ENCODE data around the gene OR14A2.
"Not testable (repeated sequence)": the region's sequence is repeated elsewhere in the genome, so short reads cannot be mapped to it uniquely, and the experiment has no call there.

Gene OR14A2

DNA sequence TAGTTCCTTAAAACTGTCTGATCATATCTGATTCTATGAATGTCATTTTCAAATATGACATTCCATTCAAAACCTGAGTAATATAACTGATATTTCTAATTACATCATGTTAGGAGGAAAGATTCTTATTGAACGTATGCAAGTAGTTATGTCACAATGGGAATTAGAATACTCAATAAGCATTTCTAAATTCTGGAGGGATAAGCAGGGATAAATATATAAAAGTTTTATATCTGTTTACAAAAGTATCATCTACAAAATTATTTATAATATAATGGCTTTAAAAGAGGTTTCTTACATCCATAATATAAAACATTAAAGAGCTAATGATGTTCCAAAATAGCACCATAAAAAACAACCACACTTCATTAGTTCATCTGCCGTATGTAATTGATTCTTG is at the start of gene OR14A2:
Gene OR14A2 (minus strand): TSS at position 101 of the 400 bp plus-strand sequence.
- DNase-seq (ENCODE audit: low read depth, low spot score): no peak
- H3K9ac ChIP-seq (ENCODE audit: insufficient read length): no peak within 1 kb of the TSS
- TF ChIP-seq EZH2 (IDR thresholded peaks at IDR 0.05) (no peak), POLR2AphosphoS5 (IDR thresholded peaks at IDR 0.05; ENCODE audit: borderline replicate concordance, low read depth, low read length) (no peak), FOXP2 (optimal IDR thresholded peaks at IDR 0.05; ENCODE audit: control extremely low read depth, extremely low read length, insufficient read depth) (no peak)
- H3K27ac ChIP-seq: no peak within 1 kb of the TSS
- no peaks in the 10 kb centered on the region for H3K36me3 ChIP-seq (ENCODE audit: insufficient read depth, low read length)
- no peaks in the 10 kb centered on the region for H3K9me3 ChIP-seq (ENCODE audit: low read depth, low read length)
- H3K4me3 ChIP-seq: no peak within 1 kb of the TSS

DNA sequence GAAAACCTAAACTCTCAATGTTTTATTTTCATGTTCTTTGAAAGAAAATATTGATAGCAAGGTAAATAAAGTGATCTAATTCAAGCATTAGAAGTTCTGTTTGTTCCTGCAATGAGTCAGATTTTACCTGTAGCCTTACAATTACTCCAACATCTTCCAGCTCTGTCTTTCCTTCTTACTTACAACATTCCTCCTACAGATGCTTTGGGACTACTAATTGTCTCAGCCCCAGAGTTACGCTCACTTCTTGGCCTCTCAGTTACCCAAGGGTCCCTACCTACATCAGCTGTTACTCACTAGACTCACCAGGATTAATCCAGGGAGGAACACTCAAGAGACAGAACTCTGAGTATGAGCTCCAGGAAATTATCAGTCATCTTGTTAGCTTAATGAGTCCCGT is 49.6 kb upstream of the OR14A2 start:
- H3K9me3 ChIP-seq (ENCODE audit: low read depth, low read length): 0 out of 2 replicates have a peak, but pooled peaks cover 5% of the 10 kb centered on the region

DNA sequence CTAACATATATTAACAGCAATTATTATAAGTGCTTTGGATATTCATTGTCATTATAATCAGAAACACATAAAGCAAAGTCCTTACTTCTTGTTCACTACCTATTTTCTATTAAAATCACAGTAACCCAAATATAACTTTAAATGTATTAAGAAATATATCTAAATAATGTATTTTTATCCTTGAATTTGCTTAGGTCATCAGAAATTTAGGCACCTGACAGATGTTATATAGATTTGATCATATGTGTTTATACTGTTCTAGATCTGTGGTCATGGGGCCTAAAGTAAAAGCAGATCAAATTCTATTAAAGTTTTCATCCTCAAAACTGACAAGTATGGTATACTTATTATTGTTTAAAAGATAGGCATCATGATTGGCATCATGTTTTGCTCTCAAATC is 21.7 kb upstream of the OR14A2 start:
- Histone ChIP-seq H3K9ac (ENCODE audit: insufficient read length) (no peak overlapping the region), H3K27ac (no peak overlapping the region), H3K36me3 (ENCODE audit: insufficient read depth, low read length) (no peaks in the 10 kb centered on the region), H3K4me3 (no peak overlapping the region), H3K9me3 (ENCODE audit: low read depth, low read length) (no peaks in the 10 kb centered on the region)
- TF ChIP-seq EZH2 (IDR thresholded peaks at IDR 0.05): no peak
- TF ChIP-seq POLR2AphosphoS5 (IDR thresholded peaks at IDR 0.05; ENCODE audit: borderline replicate concordance, low read depth, low read length): no peak
- no peak for TF ChIP-seq FOXP2 (optimal IDR thresholded peaks at IDR 0.05; ENCODE audit: control extremely low read depth, extremely low read length, insufficient read depth)
- DNase-seq (ENCODE audit: low read depth, low spot score): no peak

More for the DNA sequence above, 49.6 kb upstream of the OR14A2 start:
- no peak overlapping the region for H3K4me3 ChIP-seq
- DNase-seq (ENCODE audit: low read depth, low spot score): no peak
- H3K36me3 ChIP-seq (ENCODE audit: insufficient read depth, low read length): no peaks in the 10 kb centered on the region
- H3K9ac ChIP-seq (ENCODE audit: insufficient read length): no peak overlapping the region
- TF ChIP-seq FOXP2 (optimal IDR thresholded peaks at IDR 0.05; ENCODE audit: control extremely low read depth, extremely low read length, insufficient read depth) (no peak), POLR2AphosphoS5 (IDR thresholded peaks at IDR 0.05; ENCODE audit: borderline replicate concordance, low read depth, low read length) (no peak), EZH2 (IDR thresholded peaks at IDR 0.05) (no peak)
- no peak overlapping the region for H3K27ac ChIP-seq

DNA sequence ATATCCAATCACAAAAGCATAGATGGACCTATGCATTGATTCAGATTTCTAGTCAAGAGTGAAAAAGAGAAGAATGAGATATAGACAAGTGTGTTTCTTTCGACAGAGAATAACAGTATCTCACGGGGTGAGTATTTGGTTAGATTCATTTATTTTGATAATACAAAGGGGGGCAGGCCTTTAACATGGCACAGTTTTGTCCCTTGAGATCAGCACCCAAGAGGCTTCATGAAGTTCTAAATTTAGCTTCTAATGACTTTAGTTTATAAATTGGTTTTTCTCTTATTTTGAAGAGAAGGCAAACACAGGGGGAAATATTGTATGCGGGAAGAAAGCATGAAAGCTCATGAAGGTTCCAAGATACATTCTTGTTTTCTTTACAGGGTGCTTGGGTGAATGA is 12.5 kb upstream of the OR14A2 start, which contains the start of gene OR1C1:
Gene OR1C1 (minus strand): TSS at position 101 of the 400 bp plus-strand sequence. CDS start 2,150 bp downstream, outside the sequence.
- no peak for DNase-seq (ENCODE audit: low read depth, low spot score)
- no peak for TF ChIP-seq FOXP2 (optimal IDR thresholded peaks at IDR 0.05; ENCODE audit: control extremely low read depth, extremely low read length, insufficient read depth)
- TF ChIP-seq POLR2AphosphoS5 (IDR thresholded peaks at IDR 0.05; ENCODE audit: borderline replicate concordance, low read depth, low read length): no peak
- no peak for TF ChIP-seq EZH2 (IDR thresholded peaks at IDR 0.05)
- H3K36me3 ChIP-seq (ENCODE audit: insufficient read depth, low read length): no peaks in the 10 kb centered on the region
- no peaks in the 10 kb centered on the region for H3K9me3 ChIP-seq (ENCODE audit: low read depth, low read length)
- no peak within 1 kb of the TSS for H3K4me3 ChIP-seq
- no peak within 1 kb of the TSS for H3K27ac ChIP-seq
- no peak within 1 kb of the TSS for H3K9ac ChIP-seq (ENCODE audit: insufficient read length)

DNA sequence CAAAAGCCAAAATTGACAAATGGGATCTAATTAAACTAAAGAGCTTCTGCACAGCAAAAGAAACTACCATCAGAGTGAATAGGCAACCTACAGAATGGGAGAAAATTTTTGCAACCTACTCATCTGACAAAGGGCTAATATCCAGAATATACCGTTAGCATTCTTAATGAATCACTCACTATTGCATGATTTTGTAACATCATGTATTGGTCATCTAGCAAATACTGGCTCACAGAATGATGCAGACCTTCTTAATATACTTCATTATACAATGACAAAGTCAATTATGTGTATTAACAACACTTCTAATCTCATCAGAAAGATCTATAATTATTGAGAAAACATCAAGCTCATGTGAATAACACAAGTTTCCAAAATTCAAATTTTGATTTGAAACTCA is 6.4 kb upstream of the OR14A2 start:
- not testable (repeated sequence) for H3K9me3 ChIP-seq (ENCODE audit: low read depth, low read length); H3K9ac ChIP-seq (ENCODE audit: insufficient read length); H3K36me3 ChIP-seq (ENCODE audit: insufficient read depth, low read length)

DNA sequence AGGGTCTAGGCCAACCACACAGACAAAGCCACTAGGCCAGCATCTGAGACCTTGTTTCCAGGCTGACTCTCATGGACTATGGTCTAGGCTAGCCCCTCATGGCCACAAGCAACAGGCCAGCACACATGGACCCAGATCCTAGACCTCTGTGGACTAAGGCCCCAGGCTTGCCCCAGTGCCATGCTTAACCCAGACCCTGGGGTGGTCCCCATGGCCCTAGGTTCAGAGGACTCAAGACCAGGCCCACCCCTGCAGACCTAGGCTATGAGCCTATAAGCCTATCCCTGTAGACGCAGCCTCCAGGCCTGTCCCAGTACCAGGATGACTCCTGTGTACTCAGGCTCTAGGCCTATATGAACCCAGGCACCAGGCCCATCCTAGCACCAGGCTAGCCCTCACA is 1.9 kb upstream of the OR14A2 start:
- H3K4me3 ChIP-seq: no peak overlapping the region
- H3K36me3 ChIP-seq (ENCODE audit: insufficient read depth, low read length): no peaks in the 10 kb centered on the region
- no peak for DNase-seq (ENCODE audit: low read depth, low spot score)
- no peak for TF ChIP-seq POLR2AphosphoS5 (IDR thresholded peaks at IDR 0.05; ENCODE audit: borderline replicate concordance, low read depth, low read length)
- TF ChIP-seq FOXP2 (optimal IDR thresholded peaks at IDR 0.05; ENCODE audit: control extremely low read depth, extremely low read length, insufficient read depth): no peak
- TF ChIP-seq EZH2 (IDR thresholded peaks at IDR 0.05): no peak
- H3K9me3 ChIP-seq (ENCODE audit: low read depth, low read length): no peaks in the 10 kb centered on the region
- no peak overlapping the region for H3K27ac ChIP-seq
- H3K9ac ChIP-seq (ENCODE audit: insufficient read length): no peak overlapping the region

More for the DNA sequence above, 6.4 kb upstream of the OR14A2 start:
- DNase-seq (ENCODE audit: low read depth, low spot score); H3K4me3 ChIP-seq; H3K27ac ChIP-seq: not testable (repeated sequence)

DNA sequence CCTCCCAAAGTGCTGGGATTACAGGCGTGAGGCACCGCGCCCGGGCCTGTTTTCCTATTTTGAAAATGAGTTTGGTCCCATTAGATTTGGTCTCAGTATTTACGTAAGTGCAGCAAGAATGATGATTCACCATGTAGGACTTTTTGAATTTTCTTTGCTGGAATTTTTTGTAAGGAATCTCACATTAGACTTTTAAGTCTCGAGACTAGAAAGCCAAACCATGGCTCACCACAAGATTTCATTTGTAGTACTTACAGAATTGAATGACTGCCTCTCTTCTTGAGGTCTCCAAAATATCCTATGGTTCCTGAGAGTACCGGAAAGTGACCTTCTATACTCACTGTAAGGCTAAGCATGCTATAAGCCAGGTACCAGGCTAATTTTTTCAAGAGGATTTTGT is 325 bp downstream of the OR14A2 start:
- Histone ChIP-seq H3K9ac (ENCODE audit: insufficient read length) (no peak overlapping the region), H3K36me3 (ENCODE audit: insufficient read depth, low read length) (no peaks in the 10 kb centered on the region), H3K9me3 (ENCODE audit: low read depth, low read length) (no peaks in the 10 kb centered on the region), H3K27ac (no peak overlapping the region), H3K4me3 (no peak overlapping the region)
- TF ChIP-seq FOXP2 (optimal IDR thresholded peaks at IDR 0.05; ENCODE audit: control extremely low read depth, extremely low read length, insufficient read depth) (no peak), POLR2AphosphoS5 (IDR thresholded peaks at IDR 0.05; ENCODE audit: borderline replicate concordance, low read depth, low read length) (no peak), EZH2 (IDR thresholded peaks at IDR 0.05) (no peak)
- no peak for DNase-seq (ENCODE audit: low read depth, low spot score)

DNA sequence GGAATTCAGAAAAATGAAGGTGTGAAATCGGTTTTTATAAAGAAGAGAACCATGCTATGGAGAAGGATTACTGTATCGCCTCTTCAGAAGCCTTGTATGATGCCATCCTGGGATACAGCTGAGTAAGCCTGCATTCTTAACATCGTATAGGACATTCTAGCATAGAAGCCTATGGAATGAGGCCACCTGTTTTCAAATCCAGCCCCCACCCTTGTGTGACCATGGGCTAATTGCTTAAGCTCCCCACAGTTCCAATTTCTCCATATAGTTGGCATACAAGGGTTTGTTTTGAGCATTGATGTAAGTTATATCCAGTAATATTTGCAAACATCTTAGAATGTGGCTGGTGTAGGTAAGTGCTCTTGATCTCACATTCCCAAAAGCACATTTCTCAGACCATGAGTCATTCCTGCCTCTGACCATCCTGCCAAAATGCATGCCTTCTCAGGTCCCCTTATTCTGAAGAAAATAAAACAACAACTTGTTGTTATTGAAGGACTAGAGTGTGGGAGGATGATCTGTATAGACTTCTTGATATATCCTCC is 1.5 kb downstream of the OR14A2 start:
- H3K9ac ChIP-seq (ENCODE audit: insufficient read length): no peak overlapping the region
- H3K4me3 ChIP-seq: no peak overlapping the region
- TF ChIP-seq FOXP2 (optimal IDR thresholded peaks at IDR 0.05; ENCODE audit: control extremely low read depth, extremely low read length, insufficient read depth) (no peak), POLR2AphosphoS5 (IDR thresholded peaks at IDR 0.05; ENCODE audit: borderline replicate concordance, low read depth, low read length) (no peak), EZH2 (IDR thresholded peaks at IDR 0.05) (no peak)
- H3K36me3 ChIP-seq (ENCODE audit: insufficient read depth, low read length): no peaks in the 10 kb centered on the region
- DNase-seq (ENCODE audit: low read depth, low spot score): no peak
- H3K27ac ChIP-seq: no peak overlapping the region
- H3K9me3 ChIP-seq (ENCODE audit: low read depth, low read length): no peaks in the 10 kb centered on the region

DNA sequence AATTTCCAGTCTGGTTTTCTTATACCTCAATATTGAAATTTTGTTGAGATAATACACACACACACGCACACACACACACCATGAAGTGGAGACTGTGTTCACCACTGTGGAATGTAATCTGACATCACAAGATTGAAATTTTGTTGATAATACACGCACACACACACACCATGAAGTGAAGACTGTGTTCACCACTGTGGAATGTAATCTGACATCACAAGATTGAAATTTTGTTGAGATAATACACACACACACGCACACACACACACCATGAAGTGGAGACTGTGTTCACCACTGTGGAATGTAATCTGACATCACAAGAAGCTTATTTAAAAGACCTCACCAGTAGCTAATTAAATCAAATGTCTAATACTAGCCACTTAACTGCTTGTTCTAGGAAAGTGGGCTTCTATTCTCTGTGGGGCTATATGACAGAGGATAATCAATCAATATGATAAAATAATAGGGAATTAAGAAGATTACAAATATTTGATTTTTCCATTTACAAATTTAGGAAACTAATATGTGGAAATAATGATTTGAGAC is 5.7 kb downstream of the OR14A2 start:
- H3K9ac ChIP-seq (ENCODE audit: insufficient read length); H3K4me3 ChIP-seq; H3K27ac ChIP-seq; DNase-seq (ENCODE audit: low read depth, low spot score); H3K36me3 ChIP-seq (ENCODE audit: insufficient read depth, low read length); H3K9me3 ChIP-seq (ENCODE audit: low read depth, low read length): not testable (repeated sequence)

Data from SK-N-MC (cell line).